ENCODE data around the gene EDN1. TPM values are rescaled to one million over a fixed set of nuclear protein-coding genes. Genes with fewer than 3 reads are reported as not detected.

EDN1 gene
- total and polyA plus RNA-seq, 2 donors (not counting 1 experiment from before 2014, with no cell fraction given), result 0.17 to 10.1 TPM

- no peaks in the 10 kb centered on the region for H4K20me1 ChIP-seq (ENCODE audit: control insufficient read depth, extremely low read depth, insufficient read depth, low read length)
- H3K4me3 ChIP-seq (replicated peaks in 1 of 4; ENCODE audit: control extremely low read depth in 1 of 4, insufficient read depth in 1 of 4, low read depth in 3 of 4, low read length in 4 of 4), result no peak overlapping the region
- H3K4me2 ChIP-seq (ENCODE audit: extremely low read depth, insufficient read depth, low read length), result no peak overlapping the region
- no peak overlapping the region for H2AFZ ChIP-seq (ENCODE audit: low read length)
- DNase-seq (ENCODE audit: low read depth in 2 of 2), result peak in 1 of 2 donors; percentile 90
- H3K27ac ChIP-seq (ENCODE audit: insufficient read depth, low read length), result no peak overlapping the region
- no peaks in the 10 kb centered on the region for H3K36me3 ChIP-seq (ENCODE audit: control insufficient read depth, insufficient read depth, low read length)
- H3K9ac ChIP-seq (ENCODE audit: insufficient read depth, low read length), result no peak overlapping the region
- no peaks in the 10 kb centered on the region for H3K27me3 ChIP-seq (ENCODE audit: control insufficient read depth, insufficient read depth, low read length)
- H3K4me1 ChIP-seq (ENCODE audit: control insufficient read depth, extremely low read depth, insufficient read depth, low read length), result no peaks in the 10 kb centered on the region
- TF ChIP-seq EZH2 (IDR thresholded peaks at IDR 0.05; ENCODE audit: low read length, missing control alignments) (no peak), CTCF (conservative IDR thresholded peaks at IDR 0.05 in 1 of 2, IDR thresholded peaks at IDR 0.05 in 1 of 2; ENCODE audit: low read depth in 1 of 2, low read length in 2 of 2) (no peak)
- no peaks in the 10 kb centered on the region for H3K9me3 ChIP-seq (ENCODE audit: control insufficient read depth, insufficient read depth, low read depth, low read length)
- no peaks in the 10 kb centered on the region for H3K79me2 ChIP-seq (ENCODE audit: control insufficient read depth, insufficient read depth, low read length)
These were observed 33.9 kb downstream of the EDN1 start for GRCh38 chr6:12324099-12324498.

GRCh38 chr6:12324748-12325147 lies 34.6 kb downstream of the EDN1 start:
- no peak overlapping the region for H3K27ac ChIP-seq (ENCODE audit: insufficient read depth, low read length)
- H3K4me1 ChIP-seq (ENCODE audit: control insufficient read depth, extremely low read depth, insufficient read depth, low read length), result no peaks in the 10 kb centered on the region
- no peak overlapping the region for H3K4me3 ChIP-seq (replicated peaks in 1 of 4; ENCODE audit: control extremely low read depth in 1 of 4, insufficient read depth in 1 of 4, low read depth in 3 of 4, low read length in 4 of 4)
- TF ChIP-seq EZH2 (IDR thresholded peaks at IDR 0.05; ENCODE audit: low read length, missing control alignments), result no peak
- TF ChIP-seq CTCF (conservative IDR thresholded peaks at IDR 0.05 in 1 of 2, IDR thresholded peaks at IDR 0.05 in 1 of 2; ENCODE audit: low read depth in 1 of 2, low read length in 2 of 2), result no peak
- DNase-seq (ENCODE audit: low read depth in 2 of 2), result no peak
- no peaks in the 10 kb centered on the region for H3K79me2 ChIP-seq (ENCODE audit: control insufficient read depth, insufficient read depth, low read length)
- no peaks in the 10 kb centered on the region for H3K36me3 ChIP-seq (ENCODE audit: control insufficient read depth, insufficient read depth, low read length)
- H4K20me1 ChIP-seq (ENCODE audit: control insufficient read depth, extremely low read depth, insufficient read depth, low read length), result no peaks in the 10 kb centered on the region
- no peak overlapping the region for H2AFZ ChIP-seq (ENCODE audit: low read length)
- H3K4me2 ChIP-seq (ENCODE audit: extremely low read depth, insufficient read depth, low read length), result no peak overlapping the region
- no peaks in the 10 kb centered on the region for H3K9me3 ChIP-seq (ENCODE audit: control insufficient read depth, insufficient read depth, low read depth, low read length)
- H3K9ac ChIP-seq (ENCODE audit: insufficient read depth, low read length), result no peak overlapping the region
- H3K27me3 ChIP-seq (ENCODE audit: control insufficient read depth, insufficient read depth, low read length), result no peaks in the 10 kb centered on the region

DNA sequence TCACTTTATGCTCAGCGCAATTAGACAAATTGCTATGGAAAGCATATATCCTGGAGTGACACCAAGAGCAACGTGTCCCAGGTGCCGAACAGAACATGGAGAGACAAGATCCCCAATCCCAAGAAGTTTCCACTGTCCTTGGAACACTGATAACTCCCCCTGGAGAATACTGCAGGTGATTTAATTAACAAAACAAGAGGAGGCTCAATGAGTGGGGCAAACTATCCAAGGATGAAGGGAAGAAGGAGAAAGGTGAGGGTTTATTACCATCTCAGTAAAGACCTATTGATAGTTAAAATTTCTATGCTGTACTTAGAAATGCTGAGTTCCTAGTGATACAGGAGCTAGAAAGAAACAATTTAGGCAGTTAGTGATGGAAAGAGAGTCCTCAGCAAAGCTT lies 35.7 kb downstream of the EDN1 start:
- Histone ChIP-seq H3K9me3 (ENCODE audit: control insufficient read depth, insufficient read depth, low read depth, low read length) (no peaks in the 10 kb centered on the region), H3K4me3 (replicated peaks in 1 of 4; ENCODE audit: control extremely low read depth in 1 of 4, insufficient read depth in 1 of 4, low read depth in 3 of 4, low read length in 4 of 4) (no peak overlapping the region), H3K36me3 (ENCODE audit: control insufficient read depth, insufficient read depth, low read length) (no peaks in the 10 kb centered on the region), H3K4me1 (ENCODE audit: control insufficient read depth, extremely low read depth, insufficient read depth, low read length) (no peaks in the 10 kb centered on the region), H3K79me2 (ENCODE audit: control insufficient read depth, insufficient read depth, low read length) (no peaks in the 10 kb centered on the region), H3K27me3 (ENCODE audit: control insufficient read depth, insufficient read depth, low read length) (no peaks in the 10 kb centered on the region), H3K27ac (ENCODE audit: insufficient read depth, low read length) (no peak overlapping the region), H2AFZ (ENCODE audit: low read length) (no peak overlapping the region), H3K9ac (ENCODE audit: insufficient read depth, low read length) (no peak overlapping the region), H4K20me1 (ENCODE audit: control insufficient read depth, extremely low read depth, insufficient read depth, low read length) (no peaks in the 10 kb centered on the region), H3K4me2 (ENCODE audit: extremely low read depth, insufficient read depth, low read length) (no peak overlapping the region)
- DNase-seq (ENCODE audit: low read depth in 2 of 2), result no peak
- no peak for TF ChIP-seq EZH2 (IDR thresholded peaks at IDR 0.05; ENCODE audit: low read length, missing control alignments)
- no peak for TF ChIP-seq CTCF (conservative IDR thresholded peaks at IDR 0.05 in 1 of 2, IDR thresholded peaks at IDR 0.05 in 1 of 2; ENCODE audit: low read depth in 1 of 2, low read length in 2 of 2)

Data from fibroblast of lung (primary cell).